ENCODE data around the gene PRDM16.

DNA sequence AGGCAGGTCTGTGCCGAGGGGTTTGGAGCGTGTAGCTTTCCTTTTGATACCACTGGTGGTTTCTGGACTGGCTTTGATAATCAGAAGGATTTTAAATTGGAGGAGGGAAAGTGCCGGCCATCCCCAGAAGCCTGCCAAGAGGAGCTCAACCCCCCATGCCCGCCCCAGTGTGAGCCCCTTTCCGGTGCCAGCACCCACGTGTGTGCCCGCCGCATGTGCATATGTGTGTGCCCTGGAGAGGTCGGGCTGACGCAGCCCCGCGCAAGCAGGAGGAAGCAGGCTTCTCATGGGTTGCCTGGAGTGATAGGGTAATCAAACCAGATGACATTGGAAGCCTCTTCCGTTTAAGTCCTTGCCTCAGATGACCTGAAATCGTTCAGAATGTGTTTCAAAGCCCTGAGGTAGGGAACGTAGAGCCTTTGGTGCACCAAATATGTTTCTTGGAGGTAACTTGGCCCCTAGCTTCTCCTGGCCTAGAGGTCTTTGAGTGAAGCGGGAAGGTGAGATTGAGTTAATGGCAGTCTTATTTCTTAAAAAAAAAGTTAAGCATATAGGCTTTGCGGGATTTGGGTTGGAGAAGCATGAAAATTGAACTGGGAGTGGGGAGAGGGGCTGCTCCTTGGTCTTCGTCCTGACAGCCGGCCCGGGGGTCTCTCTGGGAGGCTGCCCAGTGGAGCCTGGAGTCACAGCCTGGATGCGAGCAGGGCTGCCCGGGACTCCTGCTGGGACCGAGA lies 351.4 kb downstream of the PRDM16 start:
- TF ChIP-seq, protein P1, sequence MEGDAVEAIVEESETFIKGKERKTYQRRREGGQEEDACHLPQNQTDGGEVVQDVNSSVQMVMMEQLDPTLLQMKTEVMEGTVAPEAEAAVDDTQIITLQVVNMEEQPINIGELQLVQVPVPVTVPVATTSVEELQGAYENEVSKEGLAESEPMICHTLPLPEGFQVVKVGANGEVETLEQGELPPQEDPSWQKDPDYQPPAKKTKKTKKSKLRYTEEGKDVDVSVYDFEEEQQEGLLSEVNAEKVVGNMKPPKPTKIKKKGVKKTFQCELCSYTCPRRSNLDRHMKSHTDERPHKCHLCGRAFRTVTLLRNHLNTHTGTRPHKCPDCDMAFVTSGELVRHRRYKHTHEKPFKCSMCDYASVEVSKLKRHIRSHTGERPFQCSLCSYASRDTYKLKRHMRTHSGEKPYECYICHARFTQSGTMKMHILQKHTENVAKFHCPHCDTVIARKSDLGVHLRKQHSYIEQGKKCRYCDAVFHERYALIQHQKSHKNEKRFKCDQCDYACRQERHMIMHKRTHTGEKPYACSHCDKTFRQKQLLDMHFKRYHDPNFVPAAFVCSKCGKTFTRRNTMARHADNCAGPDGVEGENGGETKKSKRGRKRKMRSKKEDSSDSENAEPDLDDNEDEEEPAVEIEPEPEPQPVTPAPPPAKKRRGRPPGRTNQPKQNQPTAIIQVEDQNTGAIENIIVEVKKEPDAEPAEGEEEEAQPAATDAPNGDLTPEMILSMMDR (IDR thresholded peaks at IDR 0.05; ENCODE audit: borderline replicate concordance, extremely low read depth, low read length, poor library complexity, severe bottlenecking), result no peak
- TF ChIP-seq EZH2 (IDR thresholded peaks at IDR 0.05; ENCODE audit: borderline replicate concordance, low read depth, low read length, severe bottlenecking), result no peak
